Osteocyte (in vitro differentiated cells): ENCODE data around the gene C1orf167. TPM values are rescaled to one million over a fixed set of nuclear protein-coding genes. Genes with fewer than 3 reads are reported as not detected.

Source experiments
- DNase-seq: peaks from one replicate; pipeline ENCODE4 v3.0.0; 2021; ENCODE audit warnings: mixed read lengths; ENCODE audit not compliant: unreplicated experiment; ENCODE audit errors: extremely low spot score
- H3K27ac Mint-ChIP-seq: one replicate; pipeline ENCODE4 v1.8.0; 2021; ENCODE audit warnings: mild to moderate bottlenecking, mixed read lengths; ENCODE audit not compliant: unreplicated experiment
- H3K27me3 Mint-ChIP-seq: one replicate; pipeline ENCODE4 v1.8.0; 2021; ENCODE audit warnings: mixed read lengths; ENCODE audit not compliant: unreplicated experiment
- H3K36me3 Mint-ChIP-seq: one replicate; pipeline ENCODE4 v1.8.0; 2021; ENCODE audit warnings: mixed read lengths; ENCODE audit not compliant: unreplicated experiment
- H3K4me1 Mint-ChIP-seq: one replicate; pipeline ENCODE4 v1.8.0; 2021; ENCODE audit warnings: mixed read lengths; ENCODE audit not compliant: unreplicated experiment
- H3K4me3 Mint-ChIP-seq: one replicate; pipeline ENCODE4 v1.8.0; 2021; ENCODE audit warnings: mild to moderate bottlenecking, moderate library complexity, mixed read lengths; ENCODE audit not compliant: unreplicated experiment
- H3K9me3 Mint-ChIP-seq: one replicate; pipeline ENCODE4 v1.8.0; 2021; ENCODE audit warnings: mixed read lengths; ENCODE audit not compliant: unreplicated experiment
- CTCF ChIP-seq: fragments of 200-600 bp; sonication (generic); IDR thresholded peaks from 2 replicates; pipeline ENCODE4 v1.5.0; 2021; ENCODE audit warnings: antibody characterized with exemption, mild to moderate bottlenecking, moderate library complexity
- total RNA-seq: library from RNA; stranded (reverse); gene quantifications from 2 replicates; pipeline ENCODE4 v1.2.1, GENCODE V29; 2021

C1orf167 gene
- total RNA-seq, 1 donor from 2014 or later = not detected

GRCh38 chr1:11823366-11824137, 61.6 kb downstream of the C1orf167 start:
- DNase-seq = no peak
- H3K27ac Mint-ChIP-seq = no peak overlapping the region
- H3K36me3 Mint-ChIP-seq = peaks cover 51% of the 10 kb centered on the region
- H3K9me3 Mint-ChIP-seq = no peaks in the 10 kb centered on the region
- H3K4me3 Mint-ChIP-seq = no peak overlapping the region
- no peak for TF ChIP-seq CTCF
- no peaks in the 10 kb centered on the region for H3K27me3 Mint-ChIP-seq
- H3K4me1 Mint-ChIP-seq = peaks cover 5% of the 10 kb centered on the region

GRCh38 chr1:11825131-11825530, 63.1 kb downstream of the C1orf167 start:
- H3K27me3 Mint-ChIP-seq = no peaks in the 10 kb centered on the region
- DNase-seq = no peak
- H3K9me3 Mint-ChIP-seq = no peaks in the 10 kb centered on the region
- H3K4me3 Mint-ChIP-seq = no peak overlapping the region
- H3K27ac Mint-ChIP-seq = no peak overlapping the region
- TF ChIP-seq CTCF = no peak
- peaks cover 48% of the 10 kb centered on the region for H3K36me3 Mint-ChIP-seq
- peaks cover 5% of the 10 kb centered on the region for H3K4me1 Mint-ChIP-seq

GRCh38 chr1:11826946-11827345, 65.0 kb downstream of the C1orf167 start:
- TF ChIP-seq CTCF = no peak
- no peaks in the 10 kb centered on the region for H3K9me3 Mint-ChIP-seq
- H3K36me3 Mint-ChIP-seq = peaks cover 42% of the 10 kb centered on the region
- no peak for DNase-seq
- H3K27ac Mint-ChIP-seq = no peak overlapping the region
- no peaks in the 10 kb centered on the region for H3K4me1 Mint-ChIP-seq
- no peak overlapping the region for H3K4me3 Mint-ChIP-seq
- H3K27me3 Mint-ChIP-seq = no peaks in the 10 kb centered on the region

GRCh38 chr1:11828511-11828910, 66.5 kb downstream of the C1orf167 start:
- TF ChIP-seq CTCF = no peak
- no peaks in the 10 kb centered on the region for H3K27me3 Mint-ChIP-seq
- peaks cover 46% of the 10 kb centered on the region for H3K36me3 Mint-ChIP-seq

GRCh38 chr1:11831945-11832725, 70.1 kb downstream of the C1orf167 start:
- no peaks in the 10 kb centered on the region for H3K4me1 Mint-ChIP-seq
- no peak for TF ChIP-seq CTCF
- no peaks in the 10 kb centered on the region for H3K27me3 Mint-ChIP-seq
- no peak overlapping the region for H3K27ac Mint-ChIP-seq
- no peak for DNase-seq
- H3K4me3 Mint-ChIP-seq = no peak overlapping the region
- H3K9me3 Mint-ChIP-seq = no peaks in the 10 kb centered on the region
- H3K36me3 Mint-ChIP-seq = peaks cover 47% of the 10 kb centered on the region

More at GRCh38 chr1:11828511-11828910, 66.5 kb downstream of the C1orf167 start:
- no peaks in the 10 kb centered on the region for H3K4me1 Mint-ChIP-seq
- no peak overlapping the region for H3K4me3 Mint-ChIP-seq
- no peak for DNase-seq
- no peak overlapping the region for H3K27ac Mint-ChIP-seq
- H3K9me3 Mint-ChIP-seq = no peaks in the 10 kb centered on the region
